HEK293T (cell line): Measurements from ENCODE around the gene ATP8A2.

Source experiments
- CTCF ChIA-PET: fragments of 350-600 bp; formaldehyde crosslinking; extraction: SDS; loops from one replicate; lab custom pipeline; 2021; ENCODE audit warnings: antibody characterized with exemption, inconsistent platforms; lab: Yijun Ruan, JAX
- POLR2A ChIA-PET: fragments of 350-600 bp; formaldehyde crosslinking; extraction: SDS; loops from one replicate; lab custom pipeline; 2020; ENCODE audit warnings: antibody characterized with exemption, inconsistent platforms; lab: Yijun Ruan, JAX
- DNase-seq: peaks from one replicate; pipeline ENCODE4 v3.0.0; 2012; ENCODE audit warnings: mixed read lengths; ENCODE audit errors: extremely low spot score
- ARNT ChIP-seq: fragments of 450-650 bp; IDR thresholded peaks from 2 replicates; pipeline ENCODE4 v1.6.1; 2017; ENCODE audit warnings: mild to moderate bottlenecking
- BHLHE40 ChIP-seq: fragments of 450-650 bp; IDR thresholded peaks from 2 replicates; pipeline ENCODE4 v1.6.1; 2016; ENCODE audit warnings: mild to moderate bottlenecking, moderate library complexity, borderline replicate concordance
- CTBP1 ChIP-seq: fragments of 450-650 bp; IDR thresholded peaks from 2 replicates; pipeline ENCODE4 v1.6.1; 2016; ENCODE audit warnings: borderline replicate concordance
- ELF4 ChIP-seq: fragments of 450-650 bp; IDR thresholded peaks from 2 replicates; pipeline ENCODE4 v1.6.1; 2017; ENCODE audit warnings: antibody characterized with exemption
- FOXA1 ChIP-seq: fragments of 450-650 bp; IDR thresholded peaks from 2 replicates; pipeline ENCODE4 v1.6.1; 2016; ENCODE audit warnings: mild to moderate bottlenecking
- FOXK2 ChIP-seq: fragments of 450-650 bp; IDR thresholded peaks from 2 replicates; pipeline ENCODE4 v1.6.1; 2016; ENCODE audit warnings: mild to moderate bottlenecking
- FOXM1 ChIP-seq: fragments of 450-650 bp; IDR thresholded peaks from 2 replicates; pipeline ENCODE4 v1.6.1; 2017; ENCODE audit warnings: mild to moderate bottlenecking, borderline replicate concordance
- HDGF ChIP-seq: fragments of 450-650 bp; IDR thresholded peaks from 2 replicates; pipeline ENCODE4 v1.6.1; 2017; ENCODE audit warnings: antibody characterized with exemption, borderline replicate concordance
- L3MBTL2 ChIP-seq: fragments of 450-650 bp; conservative IDR thresholded peaks from 2 replicates; pipeline ENCODE4 v1.6.1; 2016; ENCODE audit warnings: mild to moderate bottlenecking
- LEF1 ChIP-seq: fragments of 450-650 bp; IDR thresholded peaks from 2 replicates; pipeline ENCODE4 v1.6.1; 2017; ENCODE audit warnings: mild to moderate bottlenecking, borderline replicate concordance
- NFRKB ChIP-seq: fragments of 450-650 bp; IDR thresholded peaks from 2 replicates; pipeline ENCODE4 v1.6.1; 2016; ENCODE audit warnings: mild to moderate bottlenecking, moderate library complexity
- SP1 ChIP-seq: fragments of 450-650 bp; IDR thresholded peaks from 2 replicates; pipeline ENCODE4 v1.6.1; 2017
- SUZ12 ChIP-seq: fragments of 450-650 bp; IDR thresholded peaks from 2 replicates; pipeline ENCODE4 v1.6.1; 2016; ENCODE audit warnings: mild to moderate bottlenecking
- TARDBP ChIP-seq: fragments of 450-650 bp; IDR thresholded peaks from 2 replicates; pipeline ENCODE4 v1.6.1; 2016
- ZNF384 ChIP-seq: fragments of 450-650 bp; IDR thresholded peaks from 2 replicates; pipeline ENCODE4 v1.6.1; 2016
- TF ChIP-seq, protein P1 (sequence below): fragments of 450-650 bp; IDR thresholded peaks from 2 replicates; pipeline ENCODE4 v1.6.1; 2016

Gene ATP8A2

DNA sequence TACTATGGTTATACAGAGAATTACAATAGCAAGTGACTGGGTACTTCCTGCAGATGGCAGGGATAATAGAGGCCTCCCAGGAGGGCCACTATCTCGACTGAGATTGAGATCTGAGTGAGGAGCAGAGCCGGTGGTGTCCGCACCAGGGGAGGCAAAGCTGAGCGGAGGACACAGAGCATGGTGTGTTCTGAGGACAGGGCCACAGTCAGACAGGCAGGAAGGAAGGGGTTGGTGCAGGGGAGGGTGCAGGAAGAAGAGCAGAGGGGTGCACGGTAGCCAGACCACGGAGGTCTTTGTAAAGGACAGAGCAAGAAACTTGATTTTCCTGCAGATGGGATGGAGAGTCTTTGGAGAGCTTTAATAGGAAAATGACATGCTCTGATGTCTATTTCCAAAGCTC, 527.7 kb downstream of the ATP8A2 start:
- TF ChIP-seq FOXK2 (no peak), CTBP1 (no peak), NFRKB (no peak), SP1 (no peak), FOXA1 (no peak), ARNT (no peak), L3MBTL2 (no peak), HDGF (no peak), BHLHE40 (no peak), SUZ12 (no peak), TARDBP (no peak), FOXM1 (no peak), ZNF384 (no peak), LEF1 (no peak), ELF4 (no peak)
- TF ChIP-seq, protein P1, sequence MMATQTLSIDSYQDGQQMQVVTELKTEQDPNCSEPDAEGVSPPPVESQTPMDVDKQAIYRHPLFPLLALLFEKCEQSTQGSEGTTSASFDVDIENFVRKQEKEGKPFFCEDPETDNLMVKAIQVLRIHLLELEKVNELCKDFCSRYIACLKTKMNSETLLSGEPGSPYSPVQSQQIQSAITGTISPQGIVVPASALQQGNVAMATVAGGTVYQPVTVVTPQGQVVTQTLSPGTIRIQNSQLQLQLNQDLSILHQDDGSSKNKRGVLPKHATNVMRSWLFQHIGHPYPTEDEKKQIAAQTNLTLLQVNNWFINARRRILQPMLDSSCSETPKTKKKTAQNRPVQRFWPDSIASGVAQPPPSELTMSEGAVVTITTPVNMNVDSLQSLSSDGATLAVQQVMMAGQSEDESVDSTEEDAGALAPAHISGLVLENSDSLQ = no peak
- ChIA-PET POLR2A (no interaction called here), CTCF (no interaction called here)
- DNase-seq = no peak

DNA sequence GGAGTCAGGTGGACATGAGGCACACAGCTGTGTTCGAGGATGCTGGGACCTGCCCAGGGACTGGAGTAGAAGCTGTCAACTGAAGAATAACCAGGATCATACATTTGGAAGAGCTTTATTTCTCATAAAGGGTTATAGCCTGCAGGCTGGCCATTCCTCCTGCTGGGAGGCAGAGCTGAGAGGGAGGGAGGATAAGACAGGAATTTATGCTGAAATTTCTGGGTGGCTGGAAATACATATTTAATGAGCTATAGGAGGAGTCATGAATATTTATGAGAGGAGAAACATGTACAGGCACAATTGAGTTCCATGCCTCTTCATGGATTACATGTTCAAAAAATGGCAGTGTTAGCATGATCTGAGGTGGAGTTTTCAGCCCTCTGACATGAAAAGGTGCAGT, 528.2 kb downstream of the ATP8A2 start:
- POLR2A ChIA-PET = no interaction called here
- no peak for DNase-seq
- CTCF ChIA-PET = no interaction called here
- TF ChIP-seq ARNT (no peak), FOXM1 (no peak), SP1 (no peak), FOXA1 (no peak), BHLHE40 (no peak), ZNF384 (no peak), L3MBTL2 (no peak), NFRKB (no peak), LEF1 (no peak)
- TF ChIP-seq, protein P1 = no peak

DNA sequence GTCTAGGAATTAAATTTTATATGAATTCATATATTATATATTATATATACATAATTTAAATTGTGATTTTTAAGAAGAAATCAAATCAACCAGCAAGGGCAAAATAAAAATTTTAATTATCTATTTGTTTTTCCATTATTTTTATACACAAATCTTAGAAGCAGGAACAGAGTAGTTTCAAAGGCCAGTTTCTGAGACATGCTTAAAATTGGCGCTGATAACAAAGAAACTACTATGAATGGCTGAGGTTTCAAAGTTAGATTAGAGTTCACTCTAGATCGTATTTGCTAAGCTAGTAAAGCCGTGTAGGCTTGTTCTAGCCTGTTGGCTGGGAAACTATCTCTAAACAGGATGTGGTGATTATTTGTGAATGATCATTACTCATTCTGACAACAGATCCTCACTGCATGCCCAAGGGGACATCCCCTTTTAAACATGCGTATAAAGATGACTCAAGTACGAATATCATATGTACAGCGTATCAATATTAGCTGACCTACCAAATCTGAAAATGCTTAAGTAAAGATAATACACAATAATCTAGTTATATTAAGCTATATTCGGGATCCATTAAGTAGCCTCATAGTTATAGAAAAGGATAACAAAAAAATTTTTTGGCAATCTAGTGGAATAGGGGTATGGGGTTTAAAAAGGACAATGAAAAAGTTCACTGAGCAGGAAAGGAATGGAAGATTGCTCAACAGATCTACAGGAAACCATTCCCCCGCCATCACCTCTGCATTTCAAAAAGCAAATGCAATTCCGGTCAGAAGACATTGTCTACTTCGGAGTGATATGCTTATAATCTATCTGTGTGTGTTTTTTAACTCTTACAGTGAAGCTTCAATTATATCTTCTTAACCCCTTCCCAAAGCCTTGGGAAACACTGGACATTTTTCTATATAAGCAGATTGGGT, 529.9 kb downstream of the ATP8A2 start:
- POLR2A ChIA-PET = interaction anchor here (0.7 kb wide), 1 partner anchor 150 kb away, joined by 3 read pairs; the partner anchor contains the start of gene SHISA2
- CTCF ChIA-PET = no interaction called here
- no peak for DNase-seq
- TF ChIP-seq HDGF = no peak
- no peak for TF ChIP-seq TARDBP
- TF ChIP-seq L3MBTL2 = no peak
- TF ChIP-seq FOXK2 = no peak
- TF ChIP-seq LEF1 = no peak
- no peak for TF ChIP-seq FOXA1
- TF ChIP-seq SP1 = no peak
- no peak for TF ChIP-seq ARNT
- no peak for TF ChIP-seq FOXM1
- TF ChIP-seq, protein P1 = no peak
- TF ChIP-seq SUZ12 = no peak
- TF ChIP-seq NFRKB = no peak

DNA sequence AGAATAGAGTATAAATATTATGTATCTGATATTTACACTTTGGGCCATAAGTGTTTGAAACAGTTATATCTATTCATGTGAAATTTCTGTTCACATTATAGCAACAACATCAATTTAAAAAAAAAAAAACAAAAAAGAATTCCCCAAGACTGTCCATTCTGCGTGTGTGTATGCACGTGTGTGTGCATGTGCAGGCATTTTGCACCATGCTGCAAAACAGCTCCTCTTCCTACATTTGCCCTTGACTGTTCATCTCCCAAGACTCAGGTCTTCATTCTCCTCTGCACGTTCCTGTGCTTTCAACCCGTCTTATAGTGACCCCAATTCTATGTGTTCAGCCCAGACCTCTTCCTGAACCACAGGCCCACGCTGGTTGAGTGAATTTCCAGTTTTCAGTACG, 530.7 kb downstream of the ATP8A2 start:
- no peak for DNase-seq
- no peak for TF ChIP-seq ELF4
- no peak for TF ChIP-seq LEF1
- no peak for TF ChIP-seq CTBP1
- no peak for TF ChIP-seq FOXA1
- no peak for TF ChIP-seq BHLHE40
- no peak for TF ChIP-seq SP1
- TF ChIP-seq TARDBP = no peak
- TF ChIP-seq ARNT = no peak
- TF ChIP-seq NFRKB = no peak
- POLR2A ChIA-PET = no interaction called here
- CTCF ChIA-PET = no interaction called here

DNA sequence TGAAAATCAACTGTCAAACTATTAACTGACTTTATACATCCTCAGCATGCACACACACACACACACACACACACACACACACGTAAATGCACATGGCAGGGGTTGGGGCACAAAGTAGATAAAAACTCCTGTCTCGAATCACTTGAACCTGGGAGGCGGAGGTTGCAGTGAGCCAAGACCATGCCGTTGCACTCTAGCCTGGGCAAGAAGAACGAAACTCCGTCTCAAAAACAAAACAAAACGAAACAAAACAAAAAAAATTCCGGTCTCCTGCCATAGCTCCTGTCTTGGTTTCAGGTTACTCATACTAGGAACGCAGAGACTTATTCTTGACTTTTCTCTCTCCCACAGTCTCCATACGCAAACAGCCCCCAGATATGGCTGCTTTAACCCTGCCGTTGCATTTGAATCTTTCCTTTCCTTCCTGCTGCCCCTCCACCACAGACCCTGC, 531.1 kb downstream of the ATP8A2 start:
- ChIA-PET CTCF (no interaction called here), POLR2A (no interaction called here)
- no peak for DNase-seq
- no peak for TF ChIP-seq BHLHE40

DNA sequence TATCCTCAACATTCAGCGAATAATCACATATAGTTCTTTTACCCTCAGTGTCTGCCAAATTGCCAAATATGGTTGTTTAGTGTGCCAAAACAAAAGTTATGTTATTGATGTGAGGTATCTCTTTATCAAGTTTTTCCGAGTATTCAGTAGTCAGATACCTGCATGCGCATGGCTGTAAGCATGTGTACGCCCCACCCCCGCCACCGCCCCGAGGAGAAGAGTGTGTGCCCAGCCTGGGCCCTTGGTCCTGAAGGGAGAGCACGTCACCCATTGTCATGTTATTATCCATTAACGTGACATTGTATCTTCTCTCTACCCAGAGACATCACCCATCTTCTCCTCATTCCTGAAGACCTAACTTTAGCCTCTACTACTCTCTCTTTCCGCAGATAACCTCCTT, 533.1 kb downstream of the ATP8A2 start:
- TF ChIP-seq ZNF384 = no peak
- no peak for TF ChIP-seq LEF1
- no peak for TF ChIP-seq SUZ12
- TF ChIP-seq ELF4 = no peak
- TF ChIP-seq TARDBP = no peak
- TF ChIP-seq, protein P1 = no peak
- no peak for TF ChIP-seq FOXK2
- TF ChIP-seq NFRKB = no peak
- TF ChIP-seq SP1 = no peak
- ChIA-PET CTCF (no interaction called here), POLR2A (no interaction called here)
- DNase-seq = no peak
